K562 (cell line): ENCODE results near the gene SLC2A4. TPM values are rescaled to one million over a fixed set of nuclear protein-coding genes. Genes with fewer than 3 reads are reported as not detected.

Source experiments
- ATF1 ChIP-seq, 2 experiments: fragments of 450-650 bp in 1 of 2; IDR thresholded peaks; 2 replicates each; pipeline ENCODE4 v1.6.1; 2016; ENCODE audit warnings: missing compliant biosample characterization in 1 of 2, missing genetic modification characterization in 1 of 2
- FOXA3 ChIP-seq, 2 experiments: fragments of 450-650 bp in 1 of 2; sonication (generic) in 1 of 2; formaldehyde crosslinking; IDR thresholded peaks in 1 of 2; conservative IDR thresholded peaks in 1 of 2; 2 replicates each; pipeline versions ENCODE4 v1.4.0 to v1.8.0; 2020 to 2022; ENCODE audit warnings: mild to moderate bottlenecking in 2 of 2, missing genetic modification reagents in 1 of 2
- HDAC1 ChIP-seq, 2 experiments: fragments of 450-650 bp; IDR thresholded peaks; 2 replicates each; pipeline ENCODE4 v1.6.1; 2016 to 2017; ENCODE audit warnings: inconsistent platforms in 1 of 2, mild to moderate bottlenecking in 1 of 2, moderate library complexity in 1 of 2
- KDM5B ChIP-seq: fragments of 200-600 bp; sonication (generic); IDR thresholded peaks from 2 replicates; pipeline ENCODE4 v1.6.1; 2012; ENCODE audit warnings: low read depth, mild to moderate bottlenecking, moderate library complexity, low read length, control low read depth, inconsistent platforms; ENCODE audit not compliant: insufficient replicate concordance
- KLF13 ChIP-seq: fragments of 450-650 bp; IDR thresholded peaks from 2 replicates; pipeline ENCODE4 v1.6.1; 2016; ENCODE audit warnings: missing genetic modification characterization, low read depth, mild to moderate bottlenecking, missing compliant biosample characterization, moderate library complexity, borderline replicate concordance
- L3MBTL2 ChIP-seq: fragments of 450-650 bp; IDR thresholded peaks from 2 replicates; pipeline ENCODE4 v1.6.1; 2016; ENCODE audit warnings: mild to moderate bottlenecking, moderate library complexity
- NCOA6 ChIP-seq: fragments of 450-650 bp; IDR thresholded peaks from 2 replicates; pipeline ENCODE4 v1.6.1; 2017; ENCODE audit warnings: mild to moderate bottlenecking
- NR2C2 ChIP-seq, 2 experiments: fragments of 200-800 bp in 1 of 2; sonication (Bioruptor generic) in 1 of 2; sonication (generic) in 1 of 2; formaldehyde crosslinking in 1 of 2; IDR thresholded peaks; 2 replicates each; pipeline versions ENCODE4 v1.6.1 to v1.8.0; 2016 to 2022; ENCODE audit warnings: mild to moderate bottlenecking in 1 of 2, missing compliant biosample characterization in 1 of 2, missing genetic modification characterization in 1 of 2, missing genetic modification reagents in 1 of 2
- NRF1 ChIP-seq, 2 experiments: fragments of 450-650 bp; IDR thresholded peaks in 1 of 2; conservative IDR thresholded peaks in 1 of 2; 2 replicates each; pipeline ENCODE4 v1.6.1; 2014; ENCODE audit warnings: mild to moderate bottlenecking in 2 of 2
- POLR2A ChIP-seq: fragments of 450-650 bp; conservative IDR thresholded peaks from 2 replicates; pipeline ENCODE4 v1.6.1; 2016
- SAP30 ChIP-seq: fragments of 200-600 bp; sonication (generic); IDR thresholded peaks from 2 replicates; pipeline ENCODE4 v1.6.1; 2012; ENCODE audit warnings: borderline replicate concordance, low read depth, mild to moderate bottlenecking, moderate library complexity, low read length, control low read depth, inconsistent platforms; ENCODE audit not compliant: insufficient read depth, poor library complexity, severe bottlenecking
- SUPT5H ChIP-seq: fragments of 450-650 bp; IDR thresholded peaks from 2 replicates; pipeline ENCODE4 v1.6.1; 2016
- polyA plus RNA-seq, 8 experiments: library from polyadenylated mRNA; depleted of rRNA in 4 of 8; stranded (reverse) in 5 of 8; unstranded in 3 of 8; fragments of >200 nt; fragmentation: Nextera tagmentation in 2 of 8; fragmentation: Illumina TruSeq in 1 of 8; extraction: Ambion mirVana in 2 of 8; extraction: Trizol in 1 of 8; gene quantifications; 2 replicates each; pipeline versions ENCODE4 v1.2.1 to v1.2.3, GENCODE V29; 2011 to 2014; ENCODE audit warnings: inconsistent platforms in 1 of 8, missing spikeins in 1 of 8
- total RNA-seq, 7 experiments: library from RNA; depleted of rRNA in 6 of 7; stranded (reverse); fragments of >200 nt in 6 of 7; fragmentation: Illumina TruSeq in 2 of 7; extraction: Trizol in 2 of 7; gene quantifications; 2 replicates each; pipeline versions ENCODE4 v1.2.1 to v1.2.3, GENCODE V29; 2011 to 2021; ENCODE audit warnings: low replicate concordance in 1 of 7
- TF ChIP-seq, protein P1 (sequence below), 2 experiments: fragments of 450-650 bp; IDR thresholded peaks; 2 replicates each; pipeline ENCODE4 v1.6.1; 2016; ENCODE audit warnings: mild to moderate bottlenecking in 2 of 2, borderline replicate concordance in 1 of 2, low read depth in 1 of 2, moderate library complexity in 1 of 2
- TF ChIP-seq, protein P2 (sequence below): sonication (generic); formaldehyde crosslinking; IDR thresholded peaks from 2 replicates; pipeline ENCODE4 v1.8.0; 2022; ENCODE audit warnings: mild to moderate bottlenecking, low read depth, missing genetic modification reagents

The SLC2A4 gene
- total and polyA plus RNA-seq, 9 of the 15 experiments (the other 6 are each of a cell fraction or from before 2014, with no cell fraction given): 0.74 to 3.5 (median 1.6) TPM

DNA sequence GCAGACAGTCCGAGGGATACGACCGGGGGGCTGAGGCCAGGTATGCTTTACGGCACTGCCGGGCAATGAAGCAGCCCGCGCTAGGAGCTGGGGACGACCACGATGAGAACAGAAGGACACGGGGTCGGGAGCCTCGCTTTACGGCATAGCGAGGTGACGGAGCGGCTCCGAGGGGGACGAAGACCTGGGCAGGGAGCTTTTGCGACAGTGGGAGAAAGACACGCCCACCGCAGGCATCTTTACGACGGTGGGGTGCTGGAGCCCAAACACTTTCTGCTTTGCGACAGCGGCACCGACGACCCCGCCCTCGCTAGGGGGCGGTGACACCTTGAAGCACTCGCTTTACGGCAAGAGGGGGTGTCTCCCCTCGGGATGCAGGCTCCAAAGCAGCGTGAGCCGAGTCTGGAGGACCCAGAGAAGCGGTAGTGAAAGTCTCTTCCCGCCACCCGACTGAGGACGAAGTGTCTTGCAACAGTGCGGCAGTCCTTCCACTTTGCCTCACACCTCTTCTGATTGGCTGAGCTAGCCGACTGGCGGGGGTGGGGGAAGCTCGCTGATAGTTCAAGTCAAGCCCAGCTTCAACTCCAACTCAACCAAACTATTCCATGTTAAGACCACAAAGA is 48.0 kb downstream of the SLC2A4 start (continued):
- TF ChIP-seq NCOA6 (no peak), HDAC1 (IDR thresholded peaks at IDR 0.05) (0 out of 4 replicates have a peak, but pooled peaks of 1 of the 2 experiments have one; percentile 51), SAP30 (peak; percentile 70), KDM5B (peak; percentile 53), FOXA3 (CRISPR knock-in tag; conservative IDR thresholded peaks at IDR 0.05 in 1 of 2, IDR thresholded peaks at IDR 0.05 in 1 of 2) (no peak), L3MBTL2 (0 out of 2 replicates have a peak, but pooled peaks have one; percentile 38), NRF1 (conservative IDR thresholded peaks at IDR 0.05 in 1 of 2, IDR thresholded peaks at IDR 0.05 in 1 of 2) (peak; percentile 65 to 77), NR2C2 (CRISPR knock-in tag; IDR thresholded peaks at IDR 0.05) (0 out of 2 replicates have a peak, but pooled peaks have one; percentile 20), NR2C2 (tag; IDR thresholded peaks at IDR 0.05) (peak; percentile 79), POLR2A (peak; percentile 70), ATF1 (CRISPR knock-in tag; IDR thresholded peaks at IDR 0.05) (no peak), ATF1 (tag; IDR thresholded peaks at IDR 0.05) (peak; percentile 45; the same call in 1 of the 2 replicates), SUPT5H (peak; percentile 55), KLF13 (peak; percentile 86; the same call in 1 of the 2 replicates)
- TF ChIP-seq, protein P1, sequence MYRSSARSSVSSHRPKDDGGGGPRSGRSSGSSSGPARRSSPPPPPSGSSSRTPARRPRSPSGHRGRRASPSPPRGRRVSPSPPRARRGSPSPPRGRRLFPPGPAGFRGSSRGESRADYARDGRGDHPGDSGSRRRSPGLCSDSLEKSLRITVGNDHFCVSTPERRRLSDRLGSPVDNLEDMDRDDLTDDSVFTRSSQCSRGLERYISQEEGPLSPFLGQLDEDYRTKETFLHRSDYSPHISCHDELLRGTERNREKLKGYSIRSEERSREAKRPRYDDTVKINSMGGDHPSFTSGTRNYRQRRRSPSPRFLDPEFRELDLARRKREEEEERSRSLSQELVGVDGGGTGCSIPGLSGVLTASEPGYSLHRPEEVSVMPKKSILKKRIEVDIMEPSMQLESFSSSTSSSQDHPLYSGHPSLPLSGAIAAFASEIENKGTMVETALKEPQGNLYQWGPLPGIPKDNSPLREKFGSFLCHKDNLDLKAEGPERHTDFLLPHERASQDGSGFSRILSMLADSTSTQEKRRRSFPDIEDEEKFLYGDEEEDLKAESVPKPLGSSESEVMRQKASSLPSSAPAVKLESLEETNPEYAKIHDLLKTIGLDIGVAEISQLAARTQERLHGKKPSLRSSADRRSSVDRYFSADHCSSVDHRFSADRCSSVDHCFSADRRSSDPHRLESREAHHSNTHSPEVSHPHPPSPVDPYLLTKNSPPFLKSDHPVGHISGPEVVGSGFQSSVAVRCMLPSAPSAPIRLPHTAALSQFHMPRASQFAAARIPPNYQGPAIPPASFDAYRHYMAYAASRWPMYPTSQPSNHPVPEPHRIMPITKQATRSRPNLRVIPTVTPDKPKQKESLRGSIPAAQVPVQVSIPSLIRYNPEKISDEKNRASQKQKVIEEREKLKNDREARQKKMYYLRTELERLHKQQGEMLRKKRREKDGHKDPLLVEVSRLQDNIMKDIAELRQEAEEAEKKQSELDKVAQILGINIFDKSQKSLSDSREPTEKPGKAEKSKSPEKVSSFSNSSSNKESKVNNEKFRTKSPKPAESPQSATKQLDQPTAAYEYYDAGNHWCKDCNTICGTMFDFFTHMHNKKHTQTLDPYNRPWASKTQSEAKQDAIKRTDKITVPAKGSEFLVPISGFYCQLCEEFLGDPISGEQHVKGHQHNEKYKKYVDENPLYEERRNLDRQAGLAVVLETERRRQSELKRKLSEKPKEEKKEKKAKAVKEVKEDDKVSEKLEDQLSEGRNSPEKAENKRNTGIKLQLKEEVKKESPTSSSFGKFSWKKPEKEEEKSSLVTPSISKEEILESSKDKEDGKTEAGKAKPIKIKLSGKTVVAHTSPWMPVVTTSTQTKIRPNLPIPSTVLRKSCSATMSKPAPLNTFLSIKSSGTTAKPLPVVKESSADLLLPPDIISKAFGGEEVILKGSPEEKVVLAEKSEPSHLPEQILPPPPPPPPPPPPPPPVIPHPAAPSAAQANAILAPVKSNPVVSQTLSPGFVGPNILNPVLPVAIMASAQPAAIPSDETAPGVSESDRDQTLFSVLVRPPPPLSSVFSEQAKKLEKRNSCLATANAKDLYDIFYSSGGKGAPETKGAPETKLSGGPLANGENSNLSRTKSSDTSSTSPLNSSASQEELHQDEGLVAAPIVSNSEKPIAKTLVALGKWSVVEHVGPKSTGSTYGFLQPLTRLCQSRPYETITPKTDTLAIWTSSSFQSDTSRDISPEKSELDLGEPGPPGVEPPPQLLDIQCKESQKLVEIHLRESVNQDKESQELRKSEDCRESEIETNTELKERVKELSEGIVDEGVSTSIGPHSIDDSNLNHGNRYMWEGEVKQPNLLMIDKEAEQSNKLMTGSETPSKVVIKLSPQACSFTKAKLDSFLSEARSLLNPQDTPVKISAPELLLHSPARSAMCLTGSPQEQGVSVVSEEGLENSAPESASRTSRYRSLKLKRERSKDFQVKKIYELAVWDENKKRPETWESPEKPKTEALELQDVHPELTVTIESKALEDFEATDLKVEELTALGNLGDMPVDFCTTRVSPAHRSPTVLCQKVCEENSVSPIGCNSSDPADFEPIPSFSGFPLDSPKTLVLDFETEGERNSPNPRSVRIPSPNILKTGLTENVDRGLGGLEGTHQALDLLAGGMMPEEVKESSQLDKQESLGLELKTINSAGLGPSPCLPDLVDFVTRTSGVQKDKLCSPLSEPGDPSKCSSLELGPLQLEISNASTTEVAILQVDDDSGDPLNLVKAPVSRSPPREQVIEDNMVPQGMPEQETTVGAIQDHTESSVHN (IDR thresholded peaks at IDR 0.05; ENCODE audit: borderline replicate concordance in 1 of 2, low read depth in 1 of 2): no peak
- TF ChIP-seq, protein P2, sequence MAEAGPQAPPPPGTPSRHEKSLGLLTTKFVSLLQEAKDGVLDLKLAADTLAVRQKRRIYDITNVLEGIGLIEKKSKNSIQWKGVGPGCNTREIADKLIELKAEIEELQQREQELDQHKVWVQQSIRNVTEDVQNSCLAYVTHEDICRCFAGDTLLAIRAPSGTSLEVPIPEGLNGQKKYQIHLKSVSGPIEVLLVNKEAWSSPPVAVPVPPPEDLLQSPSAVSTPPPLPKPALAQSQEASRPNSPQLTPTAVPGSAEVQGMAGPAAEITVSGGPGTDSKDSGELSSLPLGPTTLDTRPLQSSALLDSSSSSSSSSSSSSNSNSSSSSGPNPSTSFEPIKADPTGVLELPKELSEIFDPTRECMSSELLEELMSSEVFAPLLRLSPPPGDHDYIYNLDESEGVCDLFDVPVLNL (CRISPR knock-in tag): peak; percentile 30; the same call in 1 of the 2 replicates
